ENCODE data around the gene NPM3.

Gene NPM3

DNA sequence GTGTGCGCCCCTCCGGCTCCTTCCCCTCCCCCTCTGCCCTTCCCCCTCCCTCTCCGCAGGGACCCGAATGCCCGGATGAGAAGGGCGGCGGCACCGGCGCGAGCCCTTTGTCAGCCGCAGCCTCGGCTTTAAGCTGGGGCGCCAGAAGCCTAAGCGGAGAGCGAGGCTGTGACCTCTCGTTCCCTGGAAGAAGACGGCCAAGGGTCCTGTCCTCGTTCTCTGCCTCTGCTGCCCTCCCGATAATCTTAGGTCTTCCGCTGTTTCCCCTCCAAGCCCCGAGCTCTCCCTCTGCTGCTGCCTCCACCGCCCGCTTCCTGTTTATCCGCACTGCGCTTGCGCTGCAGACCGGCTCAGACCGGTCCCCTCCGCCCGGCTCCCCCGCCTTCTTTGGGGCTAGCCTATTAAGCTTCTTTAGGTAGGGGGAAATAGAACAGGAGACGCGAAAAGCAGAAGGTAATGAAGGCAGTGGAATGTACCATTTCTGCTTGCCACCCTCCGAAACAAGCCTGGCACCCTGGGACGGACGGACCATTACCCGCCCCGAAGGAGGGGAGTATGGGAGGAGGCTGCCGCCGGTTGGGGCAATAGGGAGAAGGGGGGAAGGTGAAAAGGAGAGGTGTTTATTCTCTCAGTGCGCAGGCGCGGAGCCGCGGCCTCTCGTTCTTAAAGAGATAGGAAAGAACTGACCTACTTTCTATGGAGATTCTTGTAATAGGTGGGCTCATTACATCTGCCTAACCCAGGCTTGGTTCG is 35.0 kb upstream of the NPM3 start, which contains the start of gene OGA:
OGA (minus strand) TSS at position 326 of the 753 bp plus-strand sequence. CDS start 422 bp downstream, outside the sequence.
- DNase-seq (ENCODE audit: low read depth in 1 of 2, low spot score in 1 of 2), result peak; percentile 100
- Histone ChIP-seq H3K27me3 (ENCODE audit: insufficient read depth, poor library complexity, severe bottlenecking) (no peaks in the 10 kb centered on the region), H3K27ac (replicated peaks) (peak within 1 kb of the TSS; percentile 89), H3K4me3 (replicated peaks; ENCODE audit: insufficient read depth, low read length) (peak within 1 kb of the TSS; percentile 88)
- TF ChIP-seq POLR2AphosphoS5 (IDR thresholded peaks at IDR 0.05; ENCODE audit: low read depth) (peak; percentile 91), CTCF (IDR thresholded peaks at IDR 0.05; ENCODE audit: insufficient read depth, low read length) (no peak)
- TF ChIP-seq, protein P1, sequence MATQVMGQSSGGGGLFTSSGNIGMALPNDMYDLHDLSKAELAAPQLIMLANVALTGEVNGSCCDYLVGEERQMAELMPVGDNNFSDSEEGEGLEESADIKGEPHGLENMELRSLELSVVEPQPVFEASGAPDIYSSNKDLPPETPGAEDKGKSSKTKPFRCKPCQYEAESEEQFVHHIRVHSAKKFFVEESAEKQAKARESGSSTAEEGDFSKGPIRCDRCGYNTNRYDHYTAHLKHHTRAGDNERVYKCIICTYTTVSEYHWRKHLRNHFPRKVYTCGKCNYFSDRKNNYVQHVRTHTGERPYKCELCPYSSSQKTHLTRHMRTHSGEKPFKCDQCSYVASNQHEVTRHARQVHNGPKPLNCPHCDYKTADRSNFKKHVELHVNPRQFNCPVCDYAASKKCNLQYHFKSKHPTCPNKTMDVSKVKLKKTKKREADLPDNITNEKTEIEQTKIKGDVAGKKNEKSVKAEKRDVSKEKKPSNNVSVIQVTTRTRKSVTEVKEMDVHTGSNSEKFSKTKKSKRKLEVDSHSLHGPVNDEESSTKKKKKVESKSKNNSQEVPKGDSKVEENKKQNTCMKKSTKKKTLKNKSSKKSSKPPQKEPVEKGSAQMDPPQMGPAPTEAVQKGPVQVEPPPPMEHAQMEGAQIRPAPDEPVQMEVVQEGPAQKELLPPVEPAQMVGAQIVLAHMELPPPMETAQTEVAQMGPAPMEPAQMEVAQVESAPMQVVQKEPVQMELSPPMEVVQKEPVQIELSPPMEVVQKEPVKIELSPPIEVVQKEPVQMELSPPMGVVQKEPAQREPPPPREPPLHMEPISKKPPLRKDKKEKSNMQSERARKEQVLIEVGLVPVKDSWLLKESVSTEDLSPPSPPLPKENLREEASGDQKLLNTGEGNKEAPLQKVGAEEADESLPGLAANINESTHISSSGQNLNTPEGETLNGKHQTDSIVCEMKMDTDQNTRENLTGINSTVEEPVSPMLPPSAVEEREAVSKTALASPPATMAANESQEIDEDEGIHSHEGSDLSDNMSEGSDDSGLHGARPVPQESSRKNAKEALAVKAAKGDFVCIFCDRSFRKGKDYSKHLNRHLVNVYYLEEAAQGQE (IDR thresholded peaks at IDR 0.05; ENCODE audit: insufficient replicate concordance, low read depth), result peak; percentile 75

DNA sequence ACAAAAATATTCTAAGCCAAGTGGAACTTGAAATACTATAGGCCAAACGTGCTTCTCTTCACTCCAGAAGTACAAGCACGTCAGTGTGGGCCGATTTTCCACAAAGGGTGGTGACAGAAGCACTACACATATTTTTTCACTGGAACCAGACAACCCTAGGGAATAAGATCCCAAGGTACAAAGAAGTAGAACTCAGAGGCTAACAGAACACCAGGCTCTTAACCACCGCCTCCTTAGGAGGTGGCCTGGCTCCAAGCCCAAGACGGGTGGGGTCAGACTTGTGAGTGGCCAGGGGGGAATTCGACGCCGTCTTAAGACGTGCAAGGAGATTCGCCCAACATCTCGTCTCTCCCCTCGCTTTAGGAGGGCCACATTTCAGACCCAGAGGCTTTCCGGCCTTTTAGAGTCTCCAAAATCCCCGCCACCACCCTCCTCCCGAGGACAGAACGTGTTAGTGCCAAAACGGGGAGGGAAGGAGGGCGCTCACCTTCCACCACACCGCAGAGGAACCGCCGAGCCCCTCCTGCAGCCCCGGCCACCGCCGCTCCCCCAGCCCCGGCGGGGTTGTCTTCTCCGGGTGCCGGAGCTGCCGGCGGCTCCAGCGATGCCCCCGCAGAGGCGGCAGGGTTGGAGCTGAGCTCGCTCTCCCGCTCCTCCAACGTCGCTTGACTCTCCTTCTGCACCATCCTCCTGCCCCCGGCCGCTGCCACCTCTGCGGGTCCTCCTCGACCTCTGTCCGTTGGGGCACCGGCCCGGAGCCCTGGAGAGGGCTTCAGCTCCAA is 34.3 kb upstream of the NPM3 start:
- no peaks in the 10 kb centered on the region for H3K27me3 ChIP-seq (ENCODE audit: insufficient read depth, poor library complexity, severe bottlenecking)
- H3K27ac ChIP-seq (replicated peaks), result peak overlapping the region; percentile 89
- H3K4me3 ChIP-seq (replicated peaks; ENCODE audit: insufficient read depth, low read length), result peak overlapping the region; percentile 88
- peak in 1 of 2 experiments; percentile 52 for DNase-seq (ENCODE audit: low read depth in 1 of 2, low spot score in 1 of 2)
- no peak for TF ChIP-seq GABPA (IDR thresholded peaks at IDR 0.05; ENCODE audit: low read depth)
- no peak for TF ChIP-seq SPI1 (IDR thresholded peaks at IDR 0.05; ENCODE audit: borderline replicate concordance, low read depth)
- TF ChIP-seq POLR2AphosphoS5 (IDR thresholded peaks at IDR 0.05; ENCODE audit: low read depth), result no peak
- no peak for TF ChIP-seq CTCF (IDR thresholded peaks at IDR 0.05; ENCODE audit: insufficient read depth, low read length)
- TF ChIP-seq, protein P1 (IDR thresholded peaks at IDR 0.05; ENCODE audit: insufficient replicate concordance, low read depth), result no peak

- Histone ChIP-seq H3K27ac (replicated peaks) (peak overlapping the region; percentile 89), H3K4me3 (replicated peaks; ENCODE audit: insufficient read depth, low read length) (peak overlapping the region; percentile 88), H3K27me3 (ENCODE audit: insufficient read depth, poor library complexity, severe bottlenecking) (no peaks in the 10 kb centered on the region)
- no peak for DNase-seq (ENCODE audit: low read depth in 1 of 2, low spot score in 1 of 2)
- TF ChIP-seq, protein P1 (IDR thresholded peaks at IDR 0.05; ENCODE audit: insufficient replicate concordance, low read depth), result no peak
- no peak for TF ChIP-seq GABPA (IDR thresholded peaks at IDR 0.05; ENCODE audit: low read depth)
- TF ChIP-seq SPI1 (IDR thresholded peaks at IDR 0.05; ENCODE audit: borderline replicate concordance, low read depth), result no peak
- TF ChIP-seq CTCF (IDR thresholded peaks at IDR 0.05; ENCODE audit: insufficient read depth, low read length), result no peak
- no peak for TF ChIP-seq POLR2AphosphoS5 (IDR thresholded peaks at IDR 0.05; ENCODE audit: low read depth)
Measured at GRCh38 chr10:101816913-101817336, 33.7 kb upstream of the NPM3 start.
